Cerebellar cortex (tissue), 1 donor: ENCODE data around the gene UBR3.
"Not testable (repeated sequence)": the region's sequence is repeated elsewhere in the genome, so short reads cannot be mapped to it uniquely, and the experiment has no call there.

Source experiments
- DNase-seq: peaks from one replicate; pipeline ENCODE4 v3.0.0-alpha.2; 2015; ENCODE audit warnings: low spot score

UBR3 gene, protein sequence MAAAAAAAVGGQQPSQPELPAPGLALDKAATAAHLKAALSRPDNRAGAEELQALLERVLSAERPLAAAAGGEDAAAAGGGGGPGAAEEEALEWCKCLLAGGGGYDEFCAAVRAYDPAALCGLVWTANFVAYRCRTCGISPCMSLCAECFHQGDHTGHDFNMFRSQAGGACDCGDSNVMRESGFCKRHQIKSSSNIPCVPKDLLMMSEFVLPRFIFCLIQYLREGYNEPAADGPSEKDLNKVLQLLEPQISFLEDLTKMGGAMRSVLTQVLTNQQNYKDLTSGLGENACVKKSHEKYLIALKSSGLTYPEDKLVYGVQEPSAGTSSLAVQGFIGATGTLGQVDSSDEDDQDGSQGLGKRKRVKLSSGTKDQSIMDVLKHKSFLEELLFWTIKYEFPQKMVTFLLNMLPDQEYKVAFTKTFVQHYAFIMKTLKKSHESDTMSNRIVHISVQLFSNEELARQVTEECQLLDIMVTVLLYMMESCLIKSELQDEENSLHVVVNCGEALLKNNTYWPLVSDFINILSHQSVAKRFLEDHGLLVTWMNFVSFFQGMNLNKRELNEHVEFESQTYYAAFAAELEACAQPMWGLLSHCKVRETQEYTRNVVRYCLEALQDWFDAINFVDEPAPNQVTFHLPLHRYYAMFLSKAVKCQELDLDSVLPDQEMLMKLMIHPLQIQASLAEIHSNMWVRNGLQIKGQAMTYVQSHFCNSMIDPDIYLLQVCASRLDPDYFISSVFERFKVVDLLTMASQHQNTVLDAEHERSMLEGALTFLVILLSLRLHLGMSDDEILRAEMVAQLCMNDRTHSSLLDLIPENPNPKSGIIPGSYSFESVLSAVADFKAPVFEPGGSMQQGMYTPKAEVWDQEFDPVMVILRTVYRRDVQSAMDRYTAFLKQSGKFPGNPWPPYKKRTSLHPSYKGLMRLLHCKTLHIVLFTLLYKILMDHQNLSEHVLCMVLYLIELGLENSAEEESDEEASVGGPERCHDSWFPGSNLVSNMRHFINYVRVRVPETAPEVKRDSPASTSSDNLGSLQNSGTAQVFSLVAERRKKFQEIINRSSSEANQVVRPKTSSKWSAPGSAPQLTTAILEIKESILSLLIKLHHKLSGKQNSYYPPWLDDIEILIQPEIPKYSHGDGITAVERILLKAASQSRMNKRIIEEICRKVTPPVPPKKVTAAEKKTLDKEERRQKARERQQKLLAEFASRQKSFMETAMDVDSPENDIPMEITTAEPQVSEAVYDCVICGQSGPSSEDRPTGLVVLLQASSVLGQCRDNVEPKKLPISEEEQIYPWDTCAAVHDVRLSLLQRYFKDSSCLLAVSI (N-terminal part only)

DNA sequence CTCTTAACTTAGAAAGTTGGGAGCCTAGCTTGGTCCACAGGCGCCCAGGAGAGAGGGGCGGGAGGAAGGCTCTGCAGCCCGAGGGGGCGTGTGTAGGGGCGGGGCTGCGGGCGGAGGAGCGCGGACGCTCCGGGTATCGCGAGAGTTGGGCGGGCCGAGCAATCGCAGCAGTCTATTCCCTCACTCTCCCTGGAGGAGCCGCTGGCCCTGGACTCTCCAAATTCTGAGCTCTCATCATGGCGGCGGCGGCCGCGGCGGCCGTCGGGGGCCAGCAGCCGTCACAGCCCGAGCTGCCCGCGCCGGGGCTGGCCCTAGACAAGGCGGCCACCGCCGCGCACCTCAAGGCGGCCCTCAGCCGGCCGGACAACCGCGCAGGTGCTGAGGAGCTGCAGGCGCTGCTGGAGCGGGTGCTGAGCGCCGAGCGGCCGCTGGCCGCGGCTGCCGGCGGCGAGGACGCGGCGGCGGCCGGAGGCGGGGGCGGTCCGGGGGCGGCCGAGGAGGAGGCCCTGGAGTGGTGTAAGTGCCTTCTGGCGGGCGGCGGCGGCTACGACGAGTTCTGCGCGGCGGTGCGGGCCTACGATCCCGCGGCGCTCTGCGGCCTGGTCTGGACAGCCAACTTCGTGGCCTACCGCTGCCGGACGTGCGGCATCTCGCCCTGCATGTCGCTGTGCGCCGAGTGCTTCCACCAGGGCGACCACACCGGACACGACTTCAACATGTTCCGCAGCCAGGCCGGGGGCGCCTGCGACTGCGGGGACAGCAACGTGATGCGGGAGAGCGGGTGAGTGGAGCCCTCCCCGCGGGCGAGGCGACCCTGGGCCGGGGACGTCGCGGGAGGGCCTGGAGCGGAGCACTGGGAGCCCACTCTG lies at the start of gene UBR3:
TSS of gene UBR3 (plus strand) at position 183 of the 869 bp plus-strand sequence. CDS start at position 237, 54 bp downstream.
- DNase-seq = peak; percentile 91

DNA sequence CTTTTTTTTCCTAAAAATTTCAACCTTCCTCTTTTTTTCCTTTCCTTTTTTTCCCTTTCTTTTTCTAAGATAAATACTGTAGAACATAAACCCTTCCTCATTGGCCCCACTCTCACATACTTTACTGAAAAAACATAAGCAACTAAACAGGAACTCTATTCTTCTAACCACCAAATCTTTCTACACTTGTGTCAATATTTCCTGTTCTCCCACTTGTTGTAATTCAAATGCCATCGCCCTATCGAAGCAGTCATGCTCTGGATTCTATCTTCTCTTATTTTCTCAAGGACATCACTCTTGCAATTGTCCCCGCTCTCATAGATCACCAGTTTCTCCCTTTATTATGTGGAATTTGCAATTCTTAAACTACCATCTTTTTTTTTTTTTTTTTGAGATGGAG lies 48.8 kb upstream of the UBR3 start:
- DNase-seq = no peak

DNA sequence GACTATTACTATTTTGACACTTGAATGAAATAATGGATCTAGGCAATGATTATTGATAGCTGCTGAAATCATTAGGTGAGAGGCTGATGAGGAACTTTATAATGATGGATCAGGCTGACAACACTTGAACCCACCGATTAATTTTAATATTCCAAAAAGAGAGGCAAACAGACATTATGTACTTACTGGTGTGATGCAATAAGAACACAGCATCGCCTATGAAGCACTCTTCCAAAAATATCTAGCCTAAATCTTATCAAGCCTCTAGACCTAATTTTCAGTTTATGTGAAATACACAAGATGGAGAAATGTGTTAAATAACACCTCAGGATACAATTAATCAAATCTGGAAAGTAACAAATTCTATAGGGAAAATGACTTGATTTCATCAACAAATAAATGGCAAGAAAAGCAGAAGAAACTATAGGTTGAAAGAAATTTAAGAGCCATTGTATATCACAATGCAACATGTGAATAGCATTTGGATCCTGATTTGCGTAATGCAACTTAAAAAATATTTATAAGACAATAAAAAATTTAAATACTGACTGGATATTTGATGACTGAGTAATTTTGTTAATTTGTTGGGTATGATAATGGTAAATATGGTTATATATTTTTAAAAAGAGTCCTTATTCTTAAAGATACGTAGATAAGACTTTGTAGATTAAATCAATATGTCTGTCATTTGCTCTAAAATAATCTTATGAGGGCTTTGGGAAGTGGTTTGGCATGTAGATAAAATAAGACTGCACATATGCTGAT lies 45.8 kb upstream of the UBR3 start:
- no peak for DNase-seq

DNA sequence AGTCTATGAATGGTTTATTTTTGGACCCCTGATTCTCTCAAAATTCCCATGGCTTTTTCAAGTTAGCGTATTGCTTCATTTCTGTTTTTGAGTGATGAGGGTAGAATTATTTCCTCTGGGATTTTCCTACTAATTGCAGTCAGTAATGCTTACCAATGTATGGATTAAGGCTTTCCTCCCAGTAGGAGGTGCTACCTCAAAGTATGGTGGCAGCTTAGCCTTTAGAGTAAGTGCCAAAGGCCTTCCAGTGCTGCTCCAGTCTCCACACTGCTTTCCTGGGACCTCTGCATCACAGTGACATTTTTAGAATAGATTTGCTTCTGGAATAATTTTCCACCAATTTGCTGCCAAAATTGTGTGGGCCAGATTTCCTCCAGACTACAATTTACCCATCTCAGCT lies 44.7 kb upstream of the UBR3 start:
- DNase-seq = no peak

DNA sequence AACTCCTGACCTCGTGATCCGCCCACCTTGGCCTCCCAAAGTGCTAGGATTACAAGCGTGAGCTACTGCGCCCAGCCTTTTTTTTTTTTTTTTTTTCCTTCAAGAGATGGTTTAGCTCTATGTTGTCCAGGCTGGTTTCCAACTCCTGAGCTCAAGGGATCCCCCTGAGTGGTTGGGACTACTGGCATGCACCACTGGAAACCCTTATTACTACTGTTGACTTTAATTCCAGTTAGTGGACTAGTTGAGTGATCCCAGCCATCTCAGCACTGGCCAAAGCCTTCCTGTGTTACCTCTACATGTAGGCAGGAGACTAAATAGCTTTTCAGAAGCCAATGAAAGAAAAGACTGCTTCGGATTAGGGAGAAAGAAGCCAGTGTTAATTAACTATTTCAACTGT lies 36.7 kb upstream of the UBR3 start:
- no peak for DNase-seq

DNA sequence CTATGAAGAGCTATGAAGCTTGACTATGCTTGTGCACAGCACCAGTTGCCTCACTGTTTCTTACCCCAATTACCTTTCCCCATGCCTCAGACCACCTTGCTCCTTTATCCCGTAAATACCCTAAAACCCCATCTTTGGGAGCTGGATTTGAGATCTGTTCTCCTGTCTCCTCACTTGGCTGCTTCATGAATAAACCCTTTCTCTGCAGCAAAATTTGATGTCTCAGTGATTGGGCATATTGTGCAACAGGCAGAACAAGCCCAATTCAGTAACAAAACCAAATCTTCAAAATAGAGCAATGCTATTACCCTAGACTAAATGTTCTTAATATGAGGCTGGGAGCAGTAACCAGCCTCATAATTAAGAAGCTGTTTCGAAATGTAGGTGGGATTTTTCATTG lies 32.1 kb upstream of the UBR3 start:
- no peak for DNase-seq

DNA sequence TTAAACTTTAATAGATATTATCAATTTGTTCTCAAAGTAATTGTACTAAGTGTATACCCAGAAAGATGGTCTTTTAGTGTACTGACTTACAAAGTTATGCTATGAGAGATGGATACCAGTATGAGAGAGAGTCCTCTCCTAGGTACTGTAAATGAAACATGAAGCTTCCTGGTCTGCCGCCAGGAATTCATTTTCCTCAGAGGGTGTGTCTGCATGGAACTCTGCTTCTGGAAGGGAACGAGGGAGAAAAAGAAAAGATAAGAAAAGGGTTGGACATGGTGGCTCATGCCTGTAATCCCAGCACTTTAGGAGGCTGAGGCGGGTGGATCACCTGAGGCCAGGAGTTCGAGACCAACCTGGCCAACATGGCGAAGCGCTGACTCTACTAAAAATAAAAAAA lies 30.8 kb upstream of the UBR3 start:
- no peak for DNase-seq

DNA sequence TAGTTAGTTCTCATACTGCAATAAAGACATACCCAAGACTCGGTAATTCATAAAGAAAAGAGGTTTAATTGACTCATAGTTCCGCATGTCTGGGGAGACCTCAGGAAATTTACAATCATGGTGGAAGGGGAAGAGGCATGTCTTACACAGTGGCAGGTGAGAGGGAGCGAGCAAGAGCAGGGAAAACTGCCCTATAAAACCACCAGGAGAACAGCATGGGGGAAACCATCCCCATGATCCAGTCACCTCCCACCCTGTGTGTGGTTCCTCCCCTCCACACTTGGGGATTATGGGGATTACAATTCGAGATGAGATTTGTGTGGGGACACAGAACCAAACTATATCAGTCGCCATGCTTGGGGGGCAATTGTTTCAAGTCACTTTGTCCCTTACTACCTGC lies 29.7 kb upstream of the UBR3 start:
- no peak for DNase-seq

DNA sequence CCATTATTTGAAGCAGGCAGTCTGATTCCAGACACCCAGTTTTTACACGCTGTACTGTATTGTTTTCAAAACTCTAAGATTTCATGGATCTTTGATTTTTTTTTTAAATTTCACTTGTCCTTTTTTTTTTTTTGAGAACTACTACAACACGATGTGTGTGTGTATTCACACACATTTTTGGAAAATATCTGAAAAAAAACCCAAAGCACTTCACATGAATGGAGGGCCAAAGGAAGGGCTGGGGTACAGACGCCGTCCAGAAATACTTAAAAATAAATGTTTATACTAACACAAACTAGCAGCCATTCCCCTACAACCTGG lies 28.9 kb upstream of the UBR3 start:
- DNase-seq = no peak

DNA sequence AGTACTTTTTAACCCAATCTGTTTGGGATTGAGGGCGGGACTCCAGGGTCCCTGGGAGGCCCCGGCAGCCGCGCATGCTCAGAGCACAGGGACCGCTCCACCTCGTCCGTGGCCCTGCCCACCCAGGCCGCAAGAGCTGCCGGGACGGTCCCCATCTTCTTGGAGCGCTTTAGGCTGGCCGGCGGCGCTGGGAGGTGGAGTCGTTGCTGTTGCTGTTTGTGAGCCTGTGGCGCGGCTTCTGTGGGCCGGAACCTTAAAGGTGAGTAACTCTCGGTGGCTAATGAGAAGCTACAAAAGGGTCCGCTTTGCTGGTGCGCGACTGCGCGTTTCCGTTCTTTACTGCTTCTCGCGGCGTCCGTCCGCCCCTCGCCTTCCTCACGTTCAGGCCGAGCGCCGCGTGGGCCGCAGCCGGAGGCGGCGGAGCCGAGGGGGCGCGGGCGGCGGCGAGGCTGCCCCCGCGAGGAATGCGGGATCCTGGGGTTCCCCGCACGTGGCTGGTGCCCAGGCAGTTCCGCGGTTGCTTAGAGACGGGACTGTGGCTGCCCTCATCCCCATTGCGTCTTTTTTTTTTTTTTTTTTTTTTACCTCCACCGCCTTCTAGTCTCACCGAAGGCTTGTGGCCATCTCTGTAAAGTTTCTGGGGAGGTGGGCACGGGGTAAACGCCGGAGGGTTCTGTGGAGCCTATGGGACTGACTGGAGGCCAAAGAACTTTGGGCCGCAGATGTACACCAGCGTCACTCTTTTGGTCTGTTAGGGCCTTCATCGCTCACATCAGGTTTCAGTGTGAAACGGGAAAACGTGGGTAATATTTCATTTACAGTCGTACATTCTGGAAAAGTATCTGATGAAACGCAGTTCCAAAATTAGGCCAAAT lies 28.3 kb upstream of the UBR3 start, which contains the start of gene SSB:
TSS of gene SSB (plus strand) at position 154 of the 875 bp plus-strand sequence. CDS start 2,090 bp downstream, outside the sequence.
- DNase-seq = peak; percentile 94

DNA sequence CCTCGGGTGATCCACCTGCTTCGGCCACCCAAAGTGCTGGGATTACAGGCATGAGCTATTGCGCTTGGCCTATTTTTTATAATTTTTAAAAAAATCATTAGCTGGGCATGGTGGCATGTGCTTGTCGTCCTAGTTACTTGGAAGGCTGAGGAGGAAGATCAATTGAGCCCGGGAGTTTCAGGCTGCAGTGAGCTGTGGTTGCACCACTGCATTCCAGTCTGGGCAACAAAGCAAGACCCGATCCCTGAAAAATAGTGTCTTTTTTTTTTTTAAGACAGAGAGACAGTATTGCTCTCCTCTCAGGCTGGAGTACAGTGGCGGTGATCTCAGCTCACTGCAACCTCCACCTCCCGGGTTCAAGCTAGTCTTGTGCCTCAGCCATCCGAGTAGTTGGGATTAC lies 23.8 kb upstream of the UBR3 start:
- no peak for DNase-seq

DNA sequence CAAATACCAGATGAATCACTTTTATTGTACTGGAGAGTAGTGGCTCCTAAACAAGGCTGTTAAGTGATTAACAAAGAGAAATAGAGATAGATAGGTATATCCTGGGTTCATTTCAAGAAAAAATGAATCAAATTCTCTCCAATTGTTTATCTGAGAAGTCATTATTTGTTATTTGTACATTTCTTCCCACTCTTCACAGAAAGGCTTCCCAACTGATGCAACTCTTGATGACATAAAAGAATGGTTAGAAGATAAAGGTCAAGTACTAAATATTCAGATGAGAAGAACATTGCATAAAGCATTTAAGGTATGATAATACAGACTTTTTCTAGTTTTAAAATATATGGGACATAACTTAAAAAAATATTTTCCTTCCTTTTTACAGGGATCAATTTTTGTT lies 20.7 kb upstream of the UBR3 start:
- DNase-seq = no peak

DNA sequence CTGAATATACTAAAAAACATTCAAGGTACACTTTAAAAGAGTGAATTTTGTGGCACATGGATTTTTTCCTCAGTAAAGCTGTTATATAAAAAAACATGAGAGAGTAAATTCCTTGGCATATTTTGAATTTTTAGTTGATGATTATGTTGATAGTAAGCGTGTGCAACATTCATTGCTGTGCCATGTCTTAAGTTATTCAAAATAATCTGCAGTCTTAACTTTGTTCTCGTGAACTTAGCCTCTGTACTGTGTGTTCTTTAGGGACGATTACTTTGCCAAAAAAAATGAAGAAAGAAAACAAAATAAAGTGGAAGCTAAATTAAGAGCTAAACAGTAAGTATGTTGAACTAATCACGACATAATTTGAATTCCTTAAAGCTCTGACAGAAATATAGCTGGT lies 19.0 kb upstream of the UBR3 start:
- DNase-seq = no peak

DNA sequence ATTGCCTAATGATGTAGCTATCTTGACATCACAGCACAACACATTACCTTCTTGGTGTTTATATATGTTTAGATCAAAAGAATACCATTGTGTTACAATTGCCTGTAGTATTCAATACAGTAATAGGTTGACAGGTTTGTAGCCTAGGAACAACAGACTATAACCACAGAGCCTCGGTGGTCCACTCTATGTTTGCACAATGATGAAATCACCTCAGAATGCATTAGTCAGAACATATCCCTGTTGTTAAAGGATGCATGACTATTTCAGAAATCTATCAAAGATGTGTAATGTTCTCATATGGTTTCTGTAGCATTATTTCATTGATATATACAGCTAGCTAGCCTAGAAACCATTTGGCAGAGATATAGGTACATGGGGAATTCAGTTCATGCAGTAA lies 11.4 kb upstream of the UBR3 start:
- DNase-seq = no peak

DNA sequence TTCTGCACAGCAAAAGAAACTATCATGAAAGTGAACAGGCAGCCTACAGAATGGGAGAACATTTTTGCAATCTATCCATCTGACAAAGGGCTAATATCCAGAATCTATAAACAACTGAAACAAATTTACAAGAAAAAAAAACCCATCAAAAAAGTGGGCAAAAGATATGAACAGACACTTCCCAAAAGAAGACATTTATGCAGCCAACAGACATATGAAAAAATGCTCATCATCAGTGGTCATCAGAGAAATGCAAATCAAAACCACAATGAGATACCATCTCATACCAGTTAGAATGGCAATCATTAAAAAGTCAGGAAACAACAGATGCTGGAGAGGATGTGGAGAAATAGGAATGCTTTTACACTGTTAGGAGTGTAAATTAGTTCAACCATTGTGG lies 10.3 kb upstream of the UBR3 start:
- DNase-seq = not testable (repeated sequence)

DNA sequence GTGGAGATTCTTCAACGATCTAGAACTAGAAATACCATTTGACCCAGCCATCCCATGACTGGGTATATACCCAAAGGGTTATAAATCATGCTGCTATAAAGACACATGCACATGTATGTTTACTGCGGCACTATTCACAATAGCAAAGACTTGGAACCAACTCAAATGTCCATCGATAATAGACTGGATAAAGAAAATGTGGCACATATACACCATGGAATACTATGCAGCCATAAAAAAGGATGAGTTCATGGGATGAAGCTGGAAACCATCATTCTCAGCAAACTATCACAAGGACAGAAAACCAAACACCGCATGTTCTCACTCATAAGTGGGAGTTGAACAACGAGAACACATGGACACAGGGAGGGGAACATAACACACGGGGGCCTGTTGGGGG lies 9.9 kb upstream of the UBR3 start:
- not testable (repeated sequence) for DNase-seq

DNA sequence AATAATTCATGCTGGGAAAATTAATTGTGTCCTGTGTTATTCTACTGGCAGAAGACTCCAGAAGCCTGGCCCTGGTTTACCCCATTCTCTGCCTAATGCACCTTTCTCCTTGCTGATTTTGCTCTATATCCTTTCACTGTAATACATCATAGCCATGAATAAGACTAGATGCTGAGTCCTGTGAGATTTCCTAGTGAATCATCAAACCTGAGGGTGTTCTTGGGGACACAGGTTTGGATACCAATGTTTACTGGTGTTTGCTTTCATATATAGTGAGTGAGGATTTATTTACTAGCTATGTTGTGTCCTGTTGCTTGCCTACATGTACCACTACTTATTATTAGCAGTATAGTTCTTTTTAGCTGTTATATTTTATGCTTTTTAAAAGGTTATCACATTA lies 9.0 kb upstream of the UBR3 start:
- DNase-seq = no peak

DNA sequence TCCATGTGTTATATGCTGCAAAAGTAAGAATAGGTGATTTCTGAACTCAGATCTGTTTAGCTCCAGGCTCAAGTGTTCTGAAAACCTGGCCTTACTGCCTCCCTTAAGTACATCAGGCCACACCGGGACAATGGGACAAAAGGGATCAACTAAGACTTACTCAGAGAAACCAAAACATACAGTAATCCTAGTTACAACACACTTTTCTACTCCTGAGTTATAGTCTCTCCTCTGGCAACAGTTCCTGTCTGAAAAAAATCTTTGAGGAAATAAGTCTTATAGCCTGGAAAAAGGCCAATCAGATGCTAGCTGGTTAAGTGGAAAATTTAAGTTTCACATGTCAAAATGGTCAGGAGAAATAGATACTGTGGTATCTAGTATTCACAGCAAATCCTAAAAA lies 8.1 kb upstream of the UBR3 start:
- DNase-seq = no peak

DNA sequence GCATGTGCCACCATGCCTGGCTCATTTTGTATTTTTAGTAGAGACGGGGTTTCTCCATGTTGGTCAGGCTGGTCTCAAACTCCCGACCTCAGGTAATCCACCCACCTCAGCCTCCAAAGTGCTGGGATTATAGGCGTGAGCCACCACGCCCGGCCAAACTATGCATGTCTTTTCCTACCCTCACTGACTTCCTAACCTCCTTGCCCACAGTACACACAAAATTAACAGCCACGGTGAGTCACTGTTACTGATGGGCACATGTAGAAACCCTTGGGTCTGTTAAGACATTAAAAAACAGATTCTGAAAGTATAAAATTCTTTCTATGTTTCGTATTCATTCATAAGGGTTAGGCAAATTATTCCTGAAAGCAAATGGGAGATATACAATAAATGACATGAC lies 7.2 kb upstream of the UBR3 start:
- DNase-seq = not testable (repeated sequence)

DNA sequence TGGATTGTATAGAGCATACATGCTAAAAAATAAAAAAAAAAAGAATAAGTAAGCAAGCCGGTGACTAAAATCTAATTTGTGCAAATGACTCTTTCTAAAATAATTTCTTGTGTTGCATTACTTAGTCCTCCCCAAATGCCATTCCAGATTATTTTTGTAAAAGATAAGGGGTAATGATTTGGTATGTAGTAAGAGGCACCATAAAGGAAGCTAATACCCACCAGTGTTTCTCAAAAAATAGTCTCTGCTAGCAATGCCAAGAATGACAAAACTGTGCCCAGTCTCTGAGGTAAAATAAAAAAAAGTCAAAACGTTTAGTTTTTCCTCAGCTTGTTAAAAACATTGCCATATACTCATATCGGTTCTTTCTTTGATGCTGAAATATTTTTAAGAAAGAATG lies 5.2 kb upstream of the UBR3 start:
- no peak for DNase-seq
